Breast epithelium (tissue), 4 donors: ENCODE results near the gene ADCY6. TPM values are rescaled to one million over a fixed set of nuclear protein-coding genes. Genes with fewer than 3 reads are reported as not detected.

Source experiments
- DNase-seq, 2 donors: peaks; one replicate each; pipeline ENCODE4 v3.0.0-alpha.2; 2019; ENCODE audit warnings: low spot score in 2 of 2
- H3K27ac ChIP-seq, 2 donors: fragments of 200-600 bp; sonication (generic) in 1 of 2; one replicate each; pipeline ENCODE4 v1.5.1; 2016 to 2019; ENCODE audit warnings: mild to moderate bottlenecking in 1 of 2
- H3K27me3 ChIP-seq, 2 donors: fragments of 200-600 bp; sonication (generic) in 1 of 2; one replicate each; pipeline versions ENCODE4 v1.5.1 to v1.6.0; 2017 to 2019; ENCODE audit warnings: control low read depth in 1 of 2, mild to moderate bottlenecking in 1 of 2
- H3K36me3 ChIP-seq: fragments of 200-600 bp; one replicate; pipeline ENCODE4 v1.5.1; 2019
- H3K4me1 ChIP-seq, 2 donors: fragments of 200-600 bp; sonication (generic); one replicate each; pipeline ENCODE4 v1.5.1; 2016 to 2019; ENCODE audit warnings: control low read depth in 1 of 2
- H3K4me3 ChIP-seq, 3 donors: fragments of 200-600 bp; sonication (generic); 1 replicate in 2 of 3; 2 replicates in 1 of 3; pipeline ENCODE4 v1.5.1; 2016 to 2019; ENCODE audit warnings: mild to moderate bottlenecking in 3 of 3, moderate library complexity in 2 of 3
- H3K9me3 ChIP-seq, 2 donors: fragments of 200-600 bp; sonication (generic) in 1 of 2; one replicate each; pipeline ENCODE4 v1.5.1; 2016 to 2019; ENCODE audit warnings: control low read depth in 1 of 2
- CTCF ChIP-seq, 3 donors: fragments of 450-650 bp; IDR thresholded peaks; one replicate each; pipeline ENCODE4 v1.5.1; 2016 to 2017; ENCODE audit warnings: antibody characterized with exemption in 3 of 3, mild to moderate bottlenecking in 3 of 3, moderate library complexity in 3 of 3
- POLR2A ChIP-seq: fragments of 450-650 bp; IDR thresholded peaks from one replicate; pipeline ENCODE4 v1.6.1; 2016; ENCODE audit warnings: antibody characterized with exemption, mild to moderate bottlenecking, moderate library complexity
- POLR2AphosphoS5 ChIP-seq, 3 donors: sonication (generic); formaldehyde crosslinking; IDR thresholded peaks; one replicate each; pipeline ENCODE4 v1.6.1; 2017; ENCODE audit warnings: antibody characterized with exemption in 3 of 3
- intact Hi-C: fragments of 100-400 bp; cut with DNase I; formaldehyde crosslinking; loops from one replicate; pipeline ENCODE4 v1.15.1; 2023; ENCODE audit warnings: low total_unique reads
- total RNA-seq, 3 donors: library from RNA; depleted of rRNA; stranded (reverse); fragments of >200 nt; gene quantifications; one replicate each; pipeline ENCODE4 v1.1.0, GENCODE V29; 2016

Gene ADCY6
- total RNA-seq, 3 donors from 2014 or later, result 42.0 to 61.4 (median 46.7) TPM

GRCh38 chr12:48767521-48767920, 21.4 kb downstream of the ADCY6 start:
- Histone ChIP-seq H3K4me1 (no peaks in the 10 kb centered on the region), H3K4me3 (no peak overlapping the region), H3K36me3 (peaks cover 4% of the 10 kb centered on the region), H3K27me3 (no peaks in the 10 kb centered on the region), H3K9me3 (no peaks in the 10 kb centered on the region), H3K27ac (no peak overlapping the region)
- intact Hi-C loops, result no loop called here
- no peak for TF ChIP-seq POLR2AphosphoS5 (IDR thresholded peaks at IDR 0.05)
- no peak for TF ChIP-seq POLR2A
- TF ChIP-seq CTCF (IDR thresholded peaks at IDR 0.05), result no peak
- DNase-seq, result no peak

- Histone ChIP-seq H3K27ac (peak overlapping the region in 1 of 2 donors; percentile 63), H3K4me3 (no peak overlapping the region), H3K4me1 (no peaks in the 10 kb centered on the region), H3K9me3 (no peaks in the 10 kb centered on the region), H3K36me3 (peaks cover 4% of the 10 kb centered on the region), H3K27me3 (no peaks in the 10 kb centered on the region)
- TF ChIP-seq POLR2A (no peak), CTCF (IDR thresholded peaks at IDR 0.05) (no peak), POLR2AphosphoS5 (IDR thresholded peaks at IDR 0.05) (no peak)
- DNase-seq, result no peak
- intact Hi-C loops, result no loop called here
These were observed 21.8 kb downstream of the ADCY6 start for GRCh38 chr12:48767047-48767446.

GRCh38 chr12:48765753-48766162, 23.1 kb downstream of the ADCY6 start:
- Histone ChIP-seq H3K27me3 (no peaks in the 10 kb centered on the region), H3K27ac (peak overlapping the region in 1 of 2 donors; percentile 53), H3K4me3 (no peak overlapping the region), H3K36me3 (peaks cover 3% of the 10 kb centered on the region), H3K9me3 (no peaks in the 10 kb centered on the region), H3K4me1 (no peaks in the 10 kb centered on the region)
- TF ChIP-seq POLR2AphosphoS5 (IDR thresholded peaks at IDR 0.05) (no peak), POLR2A (no peak), CTCF (IDR thresholded peaks at IDR 0.05) (no peak)
- intact Hi-C loops, result no loop called here
- no peak for DNase-seq

GRCh38 chr12:48764521-48764920, 24.4 kb downstream of the ADCY6 start:
- Histone ChIP-seq H3K27me3 (no peaks in the 10 kb centered on the region), H3K27ac (peak overlapping the region in 1 of 2 donors; percentile 32), H3K36me3 (no peaks in the 10 kb centered on the region), H3K4me3 (no peak overlapping the region), H3K9me3 (no peaks in the 10 kb centered on the region), H3K4me1 (no peaks in the 10 kb centered on the region)
- no peak for DNase-seq
- intact Hi-C loops, result no loop called here
- no peak for TF ChIP-seq POLR2AphosphoS5 (IDR thresholded peaks at IDR 0.05)
- no peak for TF ChIP-seq CTCF (IDR thresholded peaks at IDR 0.05)
- no peak for TF ChIP-seq POLR2A

- no peak for TF ChIP-seq POLR2AphosphoS5 (IDR thresholded peaks at IDR 0.05)
- TF ChIP-seq POLR2A, result no peak
- no peak for TF ChIP-seq CTCF (IDR thresholded peaks at IDR 0.05)
- no peak for DNase-seq
- intact Hi-C loops, result no loop called here
- H3K4me3 ChIP-seq, result no peak overlapping the region
- H3K27ac ChIP-seq, result no peak overlapping the region
- no peaks in the 10 kb centered on the region for H3K4me1 ChIP-seq
- H3K27me3 ChIP-seq, result no peaks in the 10 kb centered on the region
- no peaks in the 10 kb centered on the region for H3K9me3 ChIP-seq
- H3K36me3 ChIP-seq, result no peaks in the 10 kb centered on the region
These were observed 30.2 kb downstream of the ADCY6 start for GRCh38 chr12:48758737-48759136.
